Endothelial cell of umbilical vein (primary cell): Measurements from ENCODE around the gene SERPINC1. TPM values are rescaled to one million over a fixed set of nuclear protein-coding genes. Genes with fewer than 3 reads are reported as not detected.

Experiments used
- BruUV-seq: library from RNA; stranded (reverse); fragments of 400-500 nt; replicated peaks from 2 replicates; lab custom pipeline; 2021; lab: Mats Ljungman, UMichigan
- CTCF ChIA-PET: fragments of 300-600, 350-600 bp; sonication (Branson Sonifier 250); formaldehyde crosslinking; loops from one replicate; lab custom pipeline; 2021; ENCODE audit warnings: antibody characterized with exemption, inconsistent platforms; lab: Charles Lee
- POLR2A ChIA-PET: fragments of 300-600, 350-600 bp; sonication (Branson Sonifier 250); formaldehyde crosslinking; loops from one replicate; lab custom pipeline; 2021; ENCODE audit warnings: antibody characterized with exemption, inconsistent platforms; lab: Charles Lee
- DNase-seq: peaks from one replicate; pipeline ENCODE4 v3.0.0-alpha.2; 2011; ENCODE audit warnings: low read depth, low spot score
- FAIRE-seq: peaks from 2 replicates; lab custom pipeline; 2011; peaks lifted over from hg19 to GRCh38; lab: Jason Lieb, UNC
- H2AFZ ChIP-seq: 2 replicates; pipeline ENCODE4 v1.6.0; 2012; ENCODE audit warnings: low read depth, low read length, control low read depth, inconsistent platforms
- H3K27ac ChIP-seq: 2 replicates; pipeline ENCODE4 v1.5.1; 2011; ENCODE audit warnings: low read depth, mild to moderate bottlenecking, control low read depth, low read length, moderate library complexity; ENCODE audit not compliant: insufficient read depth
- H3K27me3 ChIP-seq, 2 experiments: 2 replicates each; pipeline versions ENCODE4 v1.6.0 to v1.6.1; 2011; ENCODE audit warnings: low read length in 2 of 2, mixed read lengths in 1 of 2; ENCODE audit not compliant: control insufficient read depth in 2 of 2, insufficient read depth in 2 of 2
- H3K36me3 ChIP-seq, 2 experiments: 2 replicates in 1 of 2; 3 replicates in 1 of 2; pipeline ENCODE4 v1.5.1; 2011; ENCODE audit warnings: low read length in 2 of 2, mild to moderate bottlenecking in 1 of 2, moderate library complexity in 1 of 2; ENCODE audit not compliant: control insufficient read depth in 2 of 2, insufficient read depth in 2 of 2; ENCODE audit errors: extremely low read depth in 1 of 2
- H3K4me1 ChIP-seq: 3 replicates; pipeline ENCODE4 v1.5.1; 2011; ENCODE audit warnings: mild to moderate bottlenecking, low read length; ENCODE audit not compliant: control insufficient read depth, insufficient read depth; ENCODE audit errors: extremely low read depth
- H3K4me2 ChIP-seq: 2 replicates; pipeline ENCODE4 v1.6.1; 2011; ENCODE audit warnings: low read length, control low read depth, mixed read lengths; ENCODE audit not compliant: insufficient read depth
- H3K4me3 ChIP-seq, 3 experiments: fragments of 200-600 bp in 1 of 3; sonication (generic), shearing (Covaris generic) in 1 of 3; replicated peaks in 1 of 3; 2 replicates each; pipeline ENCODE4 v1.5.1; 2011 to 2016; ENCODE audit warnings: control low read depth in 3 of 3, low read length in 3 of 3, mild to moderate bottlenecking in 2 of 3, inconsistent platforms in 1 of 3, low read depth in 1 of 3, moderate library complexity in 1 of 3; ENCODE audit not compliant: insufficient read depth in 1 of 3
- H3K79me2 ChIP-seq: 2 replicates; pipeline ENCODE4 v1.6.0; 2012; ENCODE audit warnings: low read length, inconsistent platforms; ENCODE audit not compliant: control insufficient read depth, insufficient read depth
- H3K9ac ChIP-seq: replicated peaks from 2 replicates; pipeline ENCODE3; 2011; ENCODE audit warnings: low read length, control low read depth; ENCODE audit not compliant: insufficient read depth; ENCODE audit errors: extremely low read depth
- H3K9me1 ChIP-seq: replicated peaks from 3 replicates; pipeline ENCODE4 v1.6.0; 2011; ENCODE audit warnings: mild to moderate bottlenecking, low read length; ENCODE audit not compliant: control insufficient read depth, insufficient read depth; ENCODE audit errors: extremely low read depth
- H3K9me3 ChIP-seq: replicated peaks from 2 replicates; pipeline ENCODE4 v1.5.1; 2012; ENCODE audit warnings: low read length, inconsistent platforms; ENCODE audit not compliant: control insufficient read depth, insufficient read depth
- H4K20me1 ChIP-seq: replicated peaks from 2 replicates; pipeline ENCODE3; 2011; ENCODE audit warnings: mild to moderate bottlenecking, low read length; ENCODE audit not compliant: control insufficient read depth, insufficient read depth; ENCODE audit errors: extremely low read depth
- EZH2 ChIP-seq: IDR thresholded peaks from 2 replicates; pipeline ENCODE4 v1.6.1; 2012; ENCODE audit warnings: borderline replicate concordance, low read depth, mild to moderate bottlenecking, moderate library complexity, low read length, inconsistent platforms; ENCODE audit not compliant: severe bottlenecking
- JUN ChIP-seq: IDR thresholded peaks from 2 replicates; pipeline ENCODE4 v1.6.1; 2011; ENCODE audit warnings: borderline replicate concordance, low read depth; ENCODE audit not compliant: insufficient read length, insufficient read depth
- MAX ChIP-seq: IDR thresholded peaks from 2 replicates; pipeline ENCODE4 v1.6.1; 2011; ENCODE audit not compliant: insufficient read depth, insufficient read length
- POLR2A ChIP-seq: IDR thresholded peaks from 2 replicates; pipeline ENCODE4 v1.6.1; 2012; ENCODE audit warnings: low read depth, mild to moderate bottlenecking, control low read depth, low read length
- POLR2AphosphoS5 ChIP-seq: IDR thresholded peaks from 2 replicates; pipeline ENCODE4 v1.6.1; 2012; ENCODE audit warnings: low read depth, mild to moderate bottlenecking, control low read depth, low read length, moderate library complexity; ENCODE audit not compliant: insufficient read depth
- dilution Hi-C: fragments of 300-500 bp; cut with MboI; formaldehyde crosslinking; loops from one replicate; pipeline ENCODE4 v1.15.0; 2019; ENCODE audit warnings: low sequenced_read_pairs; ENCODE audit not compliant: extremely low pct_ligation_motif_present
- intact Hi-C: fragments of 100-400 bp; cut with micrococcal nuclease; formaldehyde crosslinking; loops from one replicate; pipeline ENCODE4 v1.10.0; 2022
- polyA plus RNA-seq, 4 experiments: library from polyadenylated mRNA; depleted of rRNA in 3 of 4; stranded (reverse) in 3 of 4; unstranded in 1 of 4; fragments of >200 nt; gene quantifications; 2 replicates each; pipeline versions ENCODE4 v1.2.1 to v1.2.3, GENCODE V29; 2011 to 2012; ENCODE audit warnings: missing spikeins in 1 of 4
- total RNA-seq: library from RNA; stranded (reverse); gene quantifications from 2 replicates; pipeline ENCODE4 v1.2.3, GENCODE V29; 2021

SERPINC1 gene
- total and polyA plus RNA-seq, 2 donors (not counting 3 experiments of a cell fraction or from before 2014, with no cell fraction given), result 0.06 to 0.35 TPM

GRCh38 chr1:173867753-173868265 is 49.3 kb downstream of the SERPINC1 start, which contains the start of gene GAS5:
Gene GAS5 (minus strand): TSS chr1:173867989.
- dilution Hi-C loops (no loop called here), intact Hi-C loops (loop anchor here (1.0 to 5.0 kb wide), 8 partner anchors 15 to 1129 kb away; partner anchors contain the start of genes CACYBP, CENPL, DARS2 and PRDX6)
- no peaks in the 10 kb centered on the region for H3K9me3 ChIP-seq
- H3K27ac ChIP-seq, result peak within 1 kb of the TSS; percentile 64
- CTCF ChIA-PET, result interaction anchor here (1.0 to 2.1 kb wide), 2 partner anchors 10 to 437 kb away, joined by 3 to 6 read pairs; no protein-coding TSS in a partner anchor
- peaks cover 8% of the 10 kb centered on the region for H4K20me1 ChIP-seq
- peaks cover 15 to 39% of the 10 kb centered on the region in 2 experiments for H3K36me3 ChIP-seq
- H2AFZ ChIP-seq, result peak within 1 kb of the TSS; percentile 34
- peaks cover 48% of the 10 kb centered on the region for H3K4me1 ChIP-seq
- H3K79me2 ChIP-seq, result peaks cover 37% of the 10 kb centered on the region
- BruUV-seq, result no TSS peak
- peak within 1 kb of the TSS; percentile 74 for H3K9ac ChIP-seq
- H3K4me2 ChIP-seq, result peak within 1 kb of the TSS; percentile 95
- POLR2A ChIA-PET, result interaction anchor here (0.6 to 2.5 kb wide), 14 partner anchors 10 to 1337 kb away, joined by 3 to 18 read pairs (median 4); partner anchors contain the start of genes CENPL, DARS2, KLHL20 and RC3H1
- TF ChIP-seq POLR2AphosphoS5 (peak; percentile 100), MAX (peak; percentile 76), POLR2A (peak; percentile 100), JUN (peak; percentile 66), EZH2 (no peak)
- FAIRE-seq (peak; percentile 93), DNase-seq (peak; percentile 99)
- no peaks in the 10 kb centered on the region for H3K9me1 ChIP-seq
- no peaks in the 10 kb centered on the region for H3K27me3 ChIP-seq
- H3K4me3 ChIP-seq, result peak within 1 kb of the TSS; percentile 36 to 99 (median 90)
